Nucleus accumbens (tissue), 56 donors: ENCODE data around the gene GRPEL2.

Source experiments
- DNase-seq, 56 donors: peaks; one replicate each; lab custom pipeline; 2025; lab: John Stamatoyannopoulos, UW

The GRPEL2 gene

DNA sequence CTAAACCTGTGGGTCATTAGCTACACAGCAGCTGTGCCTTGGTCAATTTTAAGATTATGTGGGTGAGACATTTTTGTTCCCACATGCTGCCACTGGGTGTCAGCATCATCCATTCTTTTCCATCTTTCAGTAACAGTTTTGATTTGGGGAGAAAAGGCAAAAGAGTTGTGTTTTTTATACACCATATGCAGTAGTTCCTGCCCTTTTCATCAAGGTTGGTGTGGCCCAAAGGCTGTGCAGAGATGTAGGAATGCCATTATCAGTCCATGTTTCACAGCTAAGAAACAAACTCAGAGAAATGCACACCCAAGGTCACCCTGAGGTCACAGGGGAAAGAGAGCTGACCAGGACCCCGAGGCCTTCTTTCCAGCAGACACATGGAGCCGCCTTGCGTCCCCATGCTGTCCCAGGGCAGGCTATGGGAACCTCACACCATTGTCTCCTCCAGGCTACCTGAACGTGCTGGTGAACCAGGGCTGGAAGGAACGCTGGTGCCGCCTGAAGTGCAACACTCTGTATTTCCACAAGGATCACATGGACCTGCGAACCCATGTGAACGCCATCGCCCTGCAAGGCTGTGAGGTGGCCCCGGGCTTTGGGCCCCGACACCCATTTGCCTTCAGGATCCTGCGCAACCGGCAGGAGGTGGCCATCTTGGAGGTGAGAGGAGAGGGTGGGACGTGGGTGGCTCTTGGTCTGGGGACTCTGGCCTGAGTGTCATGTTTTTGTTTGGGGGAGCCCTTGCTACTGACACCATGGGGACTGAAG is 27.8 kb upstream of the GRPEL2 start:
- peak in 15 of 56 donors; percentile 1 to 51 (median 8) for DNase-seq

DNA sequence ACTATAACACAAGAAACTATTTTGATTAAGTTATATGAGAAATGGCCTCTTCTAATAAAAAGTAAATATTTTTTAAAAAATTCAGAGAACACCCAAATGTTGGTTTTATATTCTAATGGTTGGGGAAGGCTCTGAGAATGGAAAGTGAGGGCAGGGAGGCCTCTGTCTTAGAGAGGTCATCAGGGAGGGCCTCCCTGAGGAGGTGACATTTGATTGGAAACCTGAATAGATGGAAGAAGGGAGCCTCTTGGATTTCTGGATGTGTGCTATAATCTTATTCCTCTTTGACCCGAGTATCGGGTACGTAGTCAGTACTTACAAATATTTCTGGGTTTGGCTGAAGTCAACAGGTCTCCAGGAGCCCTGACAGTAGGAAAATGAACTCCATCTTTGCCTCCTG is 26.1 kb upstream of the GRPEL2 start:
- no peak for DNase-seq

DNA sequence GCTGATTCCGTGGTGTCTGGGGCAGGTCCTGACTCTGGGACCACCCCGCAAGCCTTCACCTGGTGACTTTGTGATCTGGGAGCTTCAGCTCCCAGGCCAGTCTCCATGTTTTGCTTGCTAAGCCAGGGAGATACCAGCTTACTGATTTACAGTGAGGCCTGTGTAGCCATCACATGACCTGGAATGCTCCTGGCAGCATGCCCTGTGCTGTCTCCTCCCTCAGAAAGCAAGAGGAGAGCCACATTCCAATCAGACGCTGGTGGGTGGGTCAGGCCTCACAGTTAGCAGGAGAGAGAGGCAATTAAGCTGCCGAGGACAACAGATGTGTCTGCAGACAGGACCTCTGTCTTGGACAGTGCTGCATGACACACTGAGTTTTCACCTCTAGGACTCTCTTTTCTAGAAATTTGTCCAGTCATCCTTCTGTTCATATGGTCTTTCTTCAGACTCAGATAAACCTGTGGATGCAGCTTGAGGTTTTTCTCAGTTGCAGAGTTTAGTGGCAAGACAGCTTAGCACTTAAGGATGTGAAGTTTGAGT is 24.4 kb upstream of the GRPEL2 start:
- DNase-seq: peak in 38 of 56 donors; percentile 3 to 56 (median 19)

GRCh38 chr5:149322518-149322917 is 22.8 kb upstream of the GRPEL2 start:
- no peak for DNase-seq

DNA sequence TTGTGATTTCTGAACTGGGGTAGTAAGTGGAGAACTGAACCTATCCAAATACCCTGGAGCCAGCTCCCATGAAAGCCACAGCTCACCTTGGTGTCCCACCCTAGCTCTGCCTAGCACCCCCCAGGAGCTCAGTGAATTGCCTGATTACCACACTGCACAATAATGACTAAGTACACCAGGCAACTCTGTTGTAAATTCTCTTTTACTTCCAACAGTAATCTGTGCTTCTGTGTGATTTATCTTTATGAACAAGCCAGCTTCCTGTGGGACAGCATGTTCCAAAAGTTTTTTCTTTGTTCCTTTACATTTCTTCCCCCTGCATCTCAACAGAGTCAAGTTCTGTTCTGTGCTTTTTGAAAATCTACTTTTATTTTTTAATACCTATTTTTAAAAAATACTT is 22.1 kb upstream of the GRPEL2 start:
- no peak for DNase-seq

GRCh38 chr5:149323621-149324205 is 21.6 kb upstream of the GRPEL2 start:
- DNase-seq: no peak

DNA sequence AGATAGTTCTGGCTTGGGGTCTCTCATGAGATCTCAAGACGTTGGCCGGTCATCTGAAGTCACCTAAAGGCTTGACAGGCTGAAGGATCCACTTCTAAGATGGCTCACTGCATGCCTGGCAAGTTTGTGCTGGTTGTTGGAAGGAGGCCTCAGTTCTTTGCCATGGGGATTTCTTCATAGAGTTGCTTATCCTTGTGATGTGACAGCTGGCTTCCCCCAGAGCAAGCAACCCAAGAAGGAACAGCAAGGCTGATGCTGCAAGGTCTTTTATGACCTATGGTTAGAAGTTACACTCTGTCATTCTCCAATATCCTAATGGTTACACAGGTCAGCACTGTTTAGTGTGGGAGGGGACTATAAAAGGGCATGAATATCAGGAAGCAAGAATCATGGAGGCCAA is 20.7 kb upstream of the GRPEL2 start:
- no peak for DNase-seq

DNA sequence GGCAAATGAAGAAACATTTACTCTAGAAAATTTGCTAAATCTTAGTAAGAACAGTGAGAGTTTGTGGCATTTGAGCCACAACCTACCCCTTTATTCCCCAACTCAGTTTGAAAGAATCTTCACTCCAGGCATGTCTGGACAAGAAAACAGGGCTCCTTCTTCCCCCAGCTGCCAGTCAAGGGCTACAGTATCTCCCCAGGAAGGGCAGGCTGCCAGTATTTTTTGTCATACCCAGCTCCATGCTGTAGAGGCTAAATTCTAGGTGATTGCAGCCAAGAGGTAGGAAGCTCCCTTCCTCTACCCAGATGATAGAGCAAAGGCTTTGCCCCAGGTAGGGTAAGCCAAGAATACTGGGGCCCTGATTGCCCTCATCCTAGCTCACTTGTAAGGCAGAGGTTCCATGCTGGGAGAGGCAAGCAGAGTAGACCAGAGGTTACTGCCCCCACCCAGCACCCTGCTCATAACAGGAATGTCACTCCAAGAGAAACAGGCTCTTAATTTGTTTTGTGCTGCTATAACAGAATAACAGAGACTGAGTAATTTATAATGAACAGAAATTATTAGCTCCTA is 20.0 kb upstream of the GRPEL2 start:
- DNase-seq: no peak

DNA sequence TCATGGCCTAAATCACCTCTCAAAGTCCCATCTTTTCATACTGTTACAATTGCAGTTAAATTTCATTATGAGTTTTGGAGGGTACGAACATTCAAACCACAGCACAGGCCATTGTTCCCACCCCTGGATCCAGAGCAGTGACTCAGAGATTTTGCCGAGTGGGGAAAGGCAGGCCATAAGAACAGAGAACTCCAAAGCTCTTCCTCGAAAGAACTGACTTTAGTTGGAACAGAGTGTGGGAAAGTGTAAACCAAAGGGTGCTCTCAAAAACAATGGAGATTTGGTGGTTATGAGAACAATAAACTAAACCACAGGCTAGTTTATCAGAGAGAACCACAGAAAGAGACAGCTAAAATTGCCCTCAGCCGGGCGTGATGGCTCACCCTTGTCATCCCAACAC is 19.4 kb upstream of the GRPEL2 start:
- DNase-seq: no peak

DNA sequence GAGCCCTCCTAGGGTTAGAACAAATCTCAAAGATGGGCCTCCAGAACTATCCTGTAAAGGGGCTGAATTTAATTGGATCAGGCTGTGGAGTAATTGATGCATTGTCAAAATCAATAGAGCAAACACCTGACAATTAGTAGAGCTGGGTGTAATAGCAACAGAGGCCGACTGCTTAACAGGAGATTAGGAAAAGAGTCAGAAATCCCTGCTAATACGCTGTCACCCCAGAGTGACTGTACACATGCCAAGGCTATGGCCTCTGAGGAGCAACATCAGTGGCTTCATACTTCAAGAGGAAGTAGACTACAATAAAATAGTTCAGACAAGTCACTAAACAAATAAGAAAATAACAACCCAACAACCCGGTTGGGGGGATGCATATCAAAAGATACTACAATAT is 18.7 kb upstream of the GRPEL2 start:
- DNase-seq: no peak

GRCh38 chr5:149328177-149328576 is 17.1 kb upstream of the GRPEL2 start:
- DNase-seq: no peak

GRCh38 chr5:149333711-149334443 is 11.4 kb upstream of the GRPEL2 start:
- no peak for DNase-seq

DNA sequence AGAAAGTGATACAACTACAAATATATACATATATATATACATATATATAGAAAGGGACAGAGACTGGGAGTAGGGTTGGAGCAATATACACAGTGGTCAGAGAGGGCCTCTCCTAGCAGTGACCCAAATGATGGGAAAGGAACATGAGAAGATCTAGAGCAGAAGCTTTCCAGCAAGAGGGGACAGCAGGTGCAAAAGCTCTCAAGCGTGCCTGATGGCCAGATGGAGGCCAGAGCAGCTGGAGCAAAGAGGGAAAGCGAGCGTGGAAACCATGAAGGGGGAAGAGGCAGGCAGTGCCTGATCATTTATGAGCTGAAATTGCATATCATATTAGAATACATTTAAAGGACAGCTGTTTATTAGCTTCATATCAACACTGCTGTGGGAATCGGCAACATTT is 7.6 kb upstream of the GRPEL2 start:
- no peak for DNase-seq

DNA sequence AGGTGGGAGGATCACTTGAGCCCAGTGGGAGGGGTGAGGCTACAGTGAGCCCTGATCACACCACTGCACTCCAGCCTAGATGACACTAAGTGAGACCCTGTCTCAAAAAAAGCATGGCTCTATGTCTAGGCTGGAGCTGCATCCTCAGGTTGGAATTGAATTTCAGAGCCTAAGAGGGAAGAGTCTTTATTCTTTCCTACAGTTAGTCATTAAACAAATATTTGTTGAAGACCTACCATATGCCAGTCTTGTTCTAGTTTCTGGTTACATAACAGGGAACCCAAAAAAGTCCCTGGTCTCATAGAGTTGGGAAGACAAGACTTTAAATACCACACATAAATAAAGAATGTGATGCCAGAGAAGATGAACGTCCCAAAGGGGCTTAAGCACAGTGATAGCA is 6.9 kb upstream of the GRPEL2 start:
- DNase-seq: no peak

GRCh38 chr5:149340920-149341319 is 4.4 kb upstream of the GRPEL2 start:
- no peak for DNase-seq

GRCh38 chr5:149341876-149342275 is 3.4 kb upstream of the GRPEL2 start:
- no peak for DNase-seq

- DNase-seq: no peak
Observed at GRCh38 chr5:149344151-149344550, 1.1 kb upstream of the GRPEL2 start.

DNA sequence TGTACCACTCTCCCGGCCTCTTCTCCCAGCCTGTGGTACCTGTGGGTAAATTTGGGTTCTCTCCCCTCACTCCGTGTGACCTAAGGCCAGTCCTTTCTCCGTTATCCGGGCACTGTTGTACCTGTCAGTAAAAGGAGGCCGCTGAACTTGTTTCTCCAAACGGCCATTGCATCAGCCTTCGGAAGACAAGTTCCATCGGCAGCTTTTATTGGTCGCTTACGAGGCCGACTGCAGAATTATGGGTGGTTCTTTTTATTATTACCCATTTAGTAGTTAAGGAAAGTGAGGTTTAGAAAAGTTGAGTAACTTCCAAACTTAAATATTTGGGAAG is 558 bp downstream of the GRPEL2 start:
- DNase-seq: peak in 5 of 56 donors; percentile 17 to 35 (median 24)

DNA sequence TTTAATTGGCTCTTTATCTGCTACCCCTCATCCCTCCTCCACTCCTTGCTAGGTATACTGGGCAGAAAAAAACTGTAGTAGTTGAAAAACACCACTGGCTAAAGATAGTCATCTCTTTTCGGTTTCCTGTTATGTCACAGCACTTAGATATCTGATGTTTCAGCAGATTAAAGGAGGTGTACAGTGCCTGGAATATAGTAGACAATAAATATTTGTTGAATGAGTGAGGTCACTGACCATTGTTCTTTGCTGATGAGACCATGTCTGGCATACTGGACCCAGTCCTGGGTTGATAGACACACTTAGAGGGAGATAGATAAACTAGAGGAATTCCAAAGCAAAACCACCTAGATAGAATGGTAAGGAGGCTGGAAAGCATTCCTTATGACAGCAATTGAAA is 3.2 kb downstream of the GRPEL2 start:
- DNase-seq: no peak

DNA sequence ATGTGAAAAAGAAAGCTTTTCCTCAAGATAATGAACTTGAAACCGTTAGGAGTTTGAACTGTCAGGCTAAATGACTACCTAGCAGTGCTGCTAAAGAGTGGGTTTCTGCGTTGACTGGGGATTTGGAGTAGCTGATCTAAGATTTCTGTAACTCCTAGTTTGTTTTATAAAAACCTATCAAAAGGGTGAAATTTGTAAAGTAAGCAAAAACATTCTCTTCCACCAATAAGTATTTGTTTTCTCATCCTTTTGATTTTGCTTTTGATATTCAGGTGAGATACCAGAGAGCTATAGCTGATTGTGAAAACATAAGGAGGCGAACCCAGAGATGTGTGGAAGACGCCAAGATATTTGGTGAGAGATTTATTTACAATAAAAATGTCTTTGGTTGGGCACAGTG is 4.1 kb downstream of the GRPEL2 start:
- DNase-seq: no peak

GRCh38 chr5:149352169-149352568 is 6.9 kb downstream of the GRPEL2 start:
- DNase-seq: no peak
